Epithelial cell of esophagus (primary cell): ENCODE measurements around the gene TRMT1.
A peak's percentile ranks its signal among the peaks of the same experiment; 100 is the strongest.

Source experiments
- DNase-seq: peaks from one replicate; pipeline ENCODE4 v3.0.0; 2010; ENCODE audit warnings: low read depth
- H3K4me3 ChIP-seq: 2 replicates; pipeline ENCODE4 v1.5.1; 2011; ENCODE audit warnings: mild to moderate bottlenecking, low read length, control low read depth
- TF ChIP-seq, protein P1 (sequence below): IDR thresholded peaks from 2 replicates; pipeline ENCODE4 v1.5.1; 2011; ENCODE audit warnings: low read depth, mild to moderate bottlenecking, low read length, control low read depth, inconsistent platforms; ENCODE audit not compliant: insufficient read depth; ENCODE audit errors: missing control alignments

Gene TRMT1

DNA sequence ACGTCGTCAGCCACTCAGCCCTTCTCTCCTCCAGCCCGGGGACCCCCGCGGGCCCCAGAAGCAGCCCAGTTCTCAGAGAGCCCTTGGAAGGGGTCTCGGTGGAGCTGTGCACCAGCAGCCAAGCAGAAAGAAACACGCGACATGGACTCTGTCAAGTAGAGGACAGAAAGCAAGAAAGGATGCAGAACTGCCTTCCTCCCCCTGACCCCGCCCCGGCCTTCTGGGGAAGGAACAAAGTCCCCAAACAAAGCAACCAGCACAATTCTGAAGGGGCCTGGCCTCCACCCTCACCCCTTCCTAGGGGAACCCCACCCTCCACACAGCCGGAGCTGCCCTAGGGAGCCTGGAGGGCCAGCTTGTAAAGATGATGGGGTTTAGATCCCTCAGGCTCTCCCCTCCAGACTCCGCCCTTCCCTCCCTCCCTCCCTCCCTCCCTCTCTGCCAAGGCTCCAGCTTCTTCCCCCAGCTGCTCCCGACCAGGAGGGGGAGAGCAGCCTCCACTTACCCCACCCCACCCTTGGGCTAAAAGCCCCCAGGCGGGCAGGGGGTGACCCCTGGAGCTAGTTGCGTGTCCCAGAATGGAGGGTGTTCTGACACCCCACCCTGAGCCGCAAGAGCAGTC is 21.7 kb downstream of the TRMT1 start:
- H3K4me3 ChIP-seq = no peak overlapping the region
- TF ChIP-seq, protein P1, sequence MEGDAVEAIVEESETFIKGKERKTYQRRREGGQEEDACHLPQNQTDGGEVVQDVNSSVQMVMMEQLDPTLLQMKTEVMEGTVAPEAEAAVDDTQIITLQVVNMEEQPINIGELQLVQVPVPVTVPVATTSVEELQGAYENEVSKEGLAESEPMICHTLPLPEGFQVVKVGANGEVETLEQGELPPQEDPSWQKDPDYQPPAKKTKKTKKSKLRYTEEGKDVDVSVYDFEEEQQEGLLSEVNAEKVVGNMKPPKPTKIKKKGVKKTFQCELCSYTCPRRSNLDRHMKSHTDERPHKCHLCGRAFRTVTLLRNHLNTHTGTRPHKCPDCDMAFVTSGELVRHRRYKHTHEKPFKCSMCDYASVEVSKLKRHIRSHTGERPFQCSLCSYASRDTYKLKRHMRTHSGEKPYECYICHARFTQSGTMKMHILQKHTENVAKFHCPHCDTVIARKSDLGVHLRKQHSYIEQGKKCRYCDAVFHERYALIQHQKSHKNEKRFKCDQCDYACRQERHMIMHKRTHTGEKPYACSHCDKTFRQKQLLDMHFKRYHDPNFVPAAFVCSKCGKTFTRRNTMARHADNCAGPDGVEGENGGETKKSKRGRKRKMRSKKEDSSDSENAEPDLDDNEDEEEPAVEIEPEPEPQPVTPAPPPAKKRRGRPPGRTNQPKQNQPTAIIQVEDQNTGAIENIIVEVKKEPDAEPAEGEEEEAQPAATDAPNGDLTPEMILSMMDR = no peak

DNA sequence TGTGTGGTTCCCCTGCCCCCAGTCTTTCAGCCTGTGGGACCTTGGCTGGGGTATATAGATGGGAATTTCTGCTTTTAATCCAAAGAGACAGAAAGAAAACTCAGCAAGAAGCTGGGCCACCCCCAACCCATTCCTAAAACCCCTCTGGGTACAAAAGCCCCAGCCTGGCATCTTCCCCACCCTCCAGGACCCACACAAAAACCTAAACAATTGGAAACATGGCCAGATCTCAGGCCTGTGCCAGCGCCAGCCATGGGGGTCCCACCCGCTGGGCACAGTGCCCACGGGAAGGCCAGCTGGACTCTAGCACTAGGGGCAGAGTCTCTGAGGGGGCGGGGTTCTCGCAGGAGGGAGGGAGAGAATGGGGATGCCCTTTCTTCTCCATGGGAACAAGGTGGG is 22.4 kb downstream of the TRMT1 start:
- TF ChIP-seq, protein P1 = no peak
- H3K4me3 ChIP-seq = no peak overlapping the region
- DNase-seq = no peak

More for the DNA sequence above, 21.7 kb downstream of the TRMT1 start:
- no peak for DNase-seq

DNA sequence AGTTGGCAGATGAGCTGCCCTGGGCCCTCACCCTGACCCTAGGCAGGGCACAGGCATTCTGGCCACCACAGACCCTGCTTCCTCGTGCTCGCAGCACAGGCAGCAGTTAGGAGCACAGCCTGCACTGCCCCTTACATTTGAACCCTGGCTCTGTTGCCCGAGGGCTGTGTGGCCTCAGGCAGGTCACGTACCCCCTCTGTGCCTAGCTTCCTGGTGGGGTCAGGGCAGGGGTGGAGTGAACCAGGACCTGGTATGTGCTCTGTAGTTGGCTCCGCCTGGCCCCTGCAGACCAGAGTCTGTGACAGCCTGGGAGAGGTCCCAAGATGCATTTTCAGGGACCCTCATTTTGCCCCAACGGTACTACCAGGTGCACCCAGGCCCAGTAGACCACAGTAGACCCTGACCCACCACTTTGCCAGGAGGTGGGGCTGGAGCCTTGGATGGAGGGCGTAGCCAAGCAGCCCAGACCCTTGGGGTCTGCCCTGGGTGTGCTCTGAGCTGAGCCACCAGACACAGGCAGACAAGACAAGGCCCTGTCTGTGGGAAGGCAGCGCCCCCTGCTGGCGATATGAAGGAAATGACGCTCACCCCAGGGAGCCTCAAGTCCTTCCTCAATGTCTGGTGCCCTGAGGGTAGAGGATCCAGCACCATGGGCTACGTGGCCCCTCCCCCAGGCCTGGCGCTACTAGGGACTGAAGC is 23.0 kb downstream of the TRMT1 start:
- DNase-seq = peak; percentile 78
- TF ChIP-seq, protein P1 = peak; percentile 87
- no peak overlapping the region for H3K4me3 ChIP-seq

DNA sequence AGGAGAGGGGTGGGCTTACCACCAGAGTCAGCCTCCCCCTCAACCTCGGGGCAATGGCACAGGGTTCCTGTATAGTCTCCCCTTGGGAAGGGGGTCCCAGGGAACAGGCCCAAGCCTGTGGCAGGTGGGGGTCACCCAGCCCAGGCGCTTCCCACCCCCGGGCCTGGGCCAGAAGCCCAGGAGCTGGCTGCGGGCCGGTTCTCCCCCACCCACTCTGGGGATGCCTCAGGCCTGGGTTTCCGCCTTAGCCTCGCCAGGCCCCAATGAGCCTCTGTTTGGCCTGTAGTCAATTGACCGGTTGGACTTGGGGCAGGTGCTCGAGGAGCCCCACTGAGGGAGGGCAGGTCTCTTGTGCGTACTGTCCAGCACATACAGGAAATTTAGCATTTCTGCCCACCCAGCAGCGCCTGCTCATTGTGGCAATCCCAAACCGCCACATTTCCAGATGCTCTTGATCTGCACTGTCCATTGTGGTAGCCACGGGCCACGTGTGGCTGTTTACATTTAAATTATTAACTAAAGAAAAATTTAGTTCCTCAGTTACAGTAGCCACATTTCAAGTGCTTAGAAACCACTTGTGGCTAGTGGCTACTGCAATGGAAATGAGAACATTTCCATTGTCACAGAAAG is 23.8 kb downstream of the TRMT1 start:
- H3K4me3 ChIP-seq = no peak overlapping the region
- TF ChIP-seq, protein P1 = no peak
- DNase-seq = no peak

DNA sequence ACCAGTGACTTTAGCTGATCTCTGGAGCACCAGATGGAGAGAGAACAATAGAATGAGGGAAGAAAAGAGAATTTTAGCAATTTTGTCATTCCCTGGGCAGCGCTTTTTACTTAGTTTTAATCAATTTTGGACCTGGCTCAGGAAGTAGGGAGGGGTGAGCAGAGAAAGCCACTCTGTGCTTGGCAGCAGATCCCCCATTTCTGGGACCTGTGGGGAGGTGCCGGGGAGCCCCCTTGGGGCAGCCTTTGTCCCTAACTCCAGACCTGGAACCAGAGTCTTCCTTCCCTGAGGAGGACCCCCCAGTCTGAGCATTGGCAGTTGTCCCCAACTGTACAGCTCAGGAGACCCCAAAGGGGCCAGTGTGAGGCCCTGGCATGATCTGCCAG is 24.4 kb downstream of the TRMT1 start:
- DNase-seq = no peak
- TF ChIP-seq, protein P1 = no peak
- H3K4me3 ChIP-seq = no peak overlapping the region

DNA sequence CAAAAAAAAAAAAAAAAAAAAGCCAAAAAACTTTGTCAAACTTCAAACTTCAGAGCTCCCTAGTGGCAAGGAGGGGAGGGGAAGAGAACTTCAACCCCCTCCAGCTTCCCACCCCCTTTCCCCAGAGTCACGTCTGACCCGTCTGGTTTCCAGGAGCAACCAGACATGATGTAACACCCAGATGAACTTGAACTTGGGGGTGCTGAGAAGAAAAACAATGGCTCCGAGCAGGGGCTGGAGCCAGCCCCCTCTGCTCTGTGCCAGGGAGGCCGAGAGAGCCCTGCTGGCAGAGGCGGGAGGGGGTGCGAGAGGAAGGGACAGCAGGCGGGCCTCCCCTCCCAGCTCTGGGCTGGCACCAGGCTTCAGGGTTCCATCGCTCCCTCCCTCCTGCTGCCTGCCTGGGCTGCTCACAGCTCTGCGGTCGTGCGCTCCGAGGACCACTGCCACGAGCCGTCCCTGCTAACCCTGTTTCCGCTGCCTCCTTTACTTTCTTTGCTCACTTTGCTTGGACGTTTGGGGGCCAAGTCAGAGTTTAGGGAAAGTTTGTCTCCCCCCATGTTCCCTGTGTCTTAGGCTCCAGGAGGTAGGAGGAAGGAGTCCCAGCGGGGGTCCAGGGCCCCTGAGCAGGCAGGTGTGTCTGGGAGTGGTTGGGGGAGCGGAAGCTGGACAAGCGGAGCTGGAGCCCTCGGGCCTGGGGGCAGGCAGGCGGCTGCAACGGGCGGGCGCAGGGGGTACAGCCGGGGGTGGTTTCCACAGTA is 25.0 kb downstream of the TRMT1 start:
- TF ChIP-seq, protein P1 = no peak
- no peak for DNase-seq
- H3K4me3 ChIP-seq = no peak overlapping the region
